ENCODE results near the gene ZNF366. TPM values are rescaled to one million over a fixed set of nuclear protein-coding genes. Genes with fewer than 3 reads are reported as not detected.

Gene ZNF366
- total and polyA plus RNA-seq, 2 of the 13 experiments (the other 11 are each of a cell fraction or from before 2014, with no cell fraction given) = not detected

DNA sequence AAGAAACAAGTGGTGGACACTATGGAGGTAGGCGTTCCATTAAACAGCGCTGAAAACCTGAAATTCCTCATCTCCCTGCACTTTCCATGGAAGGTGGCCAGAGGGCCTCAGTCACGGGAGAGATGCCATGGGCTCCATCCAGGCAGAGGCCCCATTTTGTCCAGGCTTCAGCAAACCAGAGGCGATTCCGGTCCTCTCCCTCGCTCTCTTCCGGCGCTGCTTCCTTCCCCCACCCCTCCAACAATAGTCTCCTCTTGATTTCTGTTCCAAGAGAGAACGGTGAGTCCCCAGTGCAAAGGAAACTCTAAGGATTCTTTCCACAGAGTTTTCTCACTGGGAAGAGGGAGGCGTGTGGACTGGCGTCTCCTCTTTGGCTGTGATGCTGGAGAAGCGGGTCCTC lies 7.5 kb downstream of the ZNF366 start:
- FAIRE-seq = no peak
- 62% methylated on average over 12 of the region's 12 CpGs for WGBS (ENCODE audit: low lambda C conversion rate)
- H2AFZ ChIP-seq (ENCODE audit: low read length) = no peak overlapping the region
- intact Hi-C loops (cut with micrococcal nuclease; ENCODE audit: unreplicated experiment) = no loop called here
- ChIA-PET CTCF (ENCODE audit: low intra/inter-chr PET ratio, low total read pairs) (no interaction called here), POLR2A (no interaction called here)
- in situ Hi-C loops (cut with HindIII; ENCODE audit: extremely low pct_ligation_motif_present, low pct_unique_long_range_greater_than_20kb) = no loop called here
- no peak for DNase-seq (ENCODE audit: low spot score)
- H3K36me3 ChIP-seq (replicated peaks in 1 of 2; ENCODE audit: control insufficient read depth in 1 of 2, insufficient read depth in 2 of 2, low read length in 2 of 2) = no peaks in the 10 kb centered on the region
- peaks cover 2 to 21% of the 10 kb centered on the region in 2 experiments for H3K27me3 ChIP-seq (ENCODE audit: control insufficient read depth in 1 of 2, insufficient read depth in 2 of 2, low read length in 2 of 2)
- H3K9ac ChIP-seq (ENCODE audit: insufficient read depth, low read depth, low read length) = no peak overlapping the region
- H3K79me2 ChIP-seq (ENCODE audit: insufficient read depth, low read length) = no peaks in the 10 kb centered on the region
- no peaks in the 10 kb centered on the region for H3K9me3 ChIP-seq (ENCODE audit: low read length)
- peak; percentile 48; the same call in 2 of the 3 replicates for ATAC-seq
- TF ChIP-seq RARG (CRISPR knock-in tag; IDR thresholded peaks at IDR 0.05; ENCODE audit: low read depth) = no peak
- TF ChIP-seq, protein P1, sequence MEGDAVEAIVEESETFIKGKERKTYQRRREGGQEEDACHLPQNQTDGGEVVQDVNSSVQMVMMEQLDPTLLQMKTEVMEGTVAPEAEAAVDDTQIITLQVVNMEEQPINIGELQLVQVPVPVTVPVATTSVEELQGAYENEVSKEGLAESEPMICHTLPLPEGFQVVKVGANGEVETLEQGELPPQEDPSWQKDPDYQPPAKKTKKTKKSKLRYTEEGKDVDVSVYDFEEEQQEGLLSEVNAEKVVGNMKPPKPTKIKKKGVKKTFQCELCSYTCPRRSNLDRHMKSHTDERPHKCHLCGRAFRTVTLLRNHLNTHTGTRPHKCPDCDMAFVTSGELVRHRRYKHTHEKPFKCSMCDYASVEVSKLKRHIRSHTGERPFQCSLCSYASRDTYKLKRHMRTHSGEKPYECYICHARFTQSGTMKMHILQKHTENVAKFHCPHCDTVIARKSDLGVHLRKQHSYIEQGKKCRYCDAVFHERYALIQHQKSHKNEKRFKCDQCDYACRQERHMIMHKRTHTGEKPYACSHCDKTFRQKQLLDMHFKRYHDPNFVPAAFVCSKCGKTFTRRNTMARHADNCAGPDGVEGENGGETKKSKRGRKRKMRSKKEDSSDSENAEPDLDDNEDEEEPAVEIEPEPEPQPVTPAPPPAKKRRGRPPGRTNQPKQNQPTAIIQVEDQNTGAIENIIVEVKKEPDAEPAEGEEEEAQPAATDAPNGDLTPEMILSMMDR (CRISPR knock-in tag; IDR thresholded peaks at IDR 0.05) = 0 out of 2 replicates have a peak, but pooled peaks have one; percentile 7
- no peak overlapping the region for H3K27ac ChIP-seq (ENCODE audit: extremely low read length, insufficient read depth, low read length)
- peaks cover 10% of the 10 kb centered on the region for H3K4me1 ChIP-seq (ENCODE audit: insufficient read depth, low read length)
- no peak overlapping the region for H3K4me3 ChIP-seq (replicated peaks in 1 of 3; ENCODE audit: insufficient read depth in 1 of 3, low read depth in 2 of 3, low read length in 3 of 3)
- no TSS peak for BruUV-seq (replicated peaks)
- H4K20me1 ChIP-seq (ENCODE audit: insufficient read depth, low read length) = no peaks in the 10 kb centered on the region
- H3K4me2 ChIP-seq (ENCODE audit: low read depth, low read length) = no peak overlapping the region

DNA sequence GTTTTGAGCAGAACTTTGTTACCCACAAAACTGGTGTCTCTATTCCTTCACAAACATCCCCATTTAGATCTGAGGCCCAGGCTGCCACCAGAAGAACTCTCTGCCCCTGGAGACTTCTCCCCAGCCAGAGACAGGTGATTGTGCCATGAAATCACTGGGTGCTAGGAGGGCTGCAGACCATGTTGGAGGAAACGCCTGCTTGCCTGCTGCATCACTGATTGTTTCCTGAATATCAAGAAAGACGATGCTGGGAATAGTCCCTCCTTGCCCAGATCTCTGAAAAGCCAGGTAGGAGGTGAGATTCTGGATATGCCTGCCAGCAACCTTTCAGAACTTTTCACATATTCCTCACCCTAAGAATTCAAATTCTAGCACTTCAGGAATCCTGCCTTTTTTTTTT lies 8.1 kb downstream of the ZNF366 start:
- Histone ChIP-seq H3K36me3 (replicated peaks in 1 of 2; ENCODE audit: control insufficient read depth in 1 of 2, insufficient read depth in 2 of 2, low read length in 2 of 2) (no peaks in the 10 kb centered on the region), H3K27ac (ENCODE audit: extremely low read length, insufficient read depth, low read length) (no peak overlapping the region), H3K9ac (ENCODE audit: insufficient read depth, low read depth, low read length) (no peak overlapping the region), H4K20me1 (ENCODE audit: insufficient read depth, low read length) (no peaks in the 10 kb centered on the region), H3K4me2 (ENCODE audit: low read depth, low read length) (no peak overlapping the region), H2AFZ (ENCODE audit: low read length) (no peak overlapping the region), H3K79me2 (ENCODE audit: insufficient read depth, low read length) (no peaks in the 10 kb centered on the region), H3K9me3 (ENCODE audit: low read length) (no peaks in the 10 kb centered on the region), H3K4me3 (replicated peaks in 1 of 3; ENCODE audit: insufficient read depth in 1 of 3, low read depth in 2 of 3, low read length in 3 of 3) (no peak overlapping the region), H3K4me1 (ENCODE audit: insufficient read depth, low read length) (peaks cover 10% of the 10 kb centered on the region), H3K27me3 (ENCODE audit: control insufficient read depth in 1 of 2, insufficient read depth in 2 of 2, low read length in 2 of 2) (peaks cover 2 to 20% of the 10 kb centered on the region in 2 experiments)
- ATAC-seq = no peak
- intact Hi-C loops (cut with micrococcal nuclease; ENCODE audit: unreplicated experiment) (no loop called here), in situ Hi-C loops (cut with HindIII; ENCODE audit: extremely low pct_ligation_motif_present, low pct_unique_long_range_greater_than_20kb) (no loop called here)
- WGBS (ENCODE audit: low lambda C conversion rate) = 0% methylated on average over 2 of the region's 2 CpGs
- CTCF ChIA-PET (ENCODE audit: low intra/inter-chr PET ratio, low total read pairs) = no interaction called here
- no peak for FAIRE-seq
- POLR2A ChIA-PET = no interaction called here
- DNase-seq (ENCODE audit: low spot score) = no peak
- no TSS peak for BruUV-seq (replicated peaks)
- TF ChIP-seq MIXL1 (CRISPR knock-in tag; IDR thresholded peaks at IDR 0.05) (no peak), ZNF7 (CRISPR knock-in tag; IDR thresholded peaks at IDR 0.05) (no peak), MEF2D (CRISPR knock-in tag; IDR thresholded peaks at IDR 0.05) (no peak)
- TF ChIP-seq, protein P2, sequence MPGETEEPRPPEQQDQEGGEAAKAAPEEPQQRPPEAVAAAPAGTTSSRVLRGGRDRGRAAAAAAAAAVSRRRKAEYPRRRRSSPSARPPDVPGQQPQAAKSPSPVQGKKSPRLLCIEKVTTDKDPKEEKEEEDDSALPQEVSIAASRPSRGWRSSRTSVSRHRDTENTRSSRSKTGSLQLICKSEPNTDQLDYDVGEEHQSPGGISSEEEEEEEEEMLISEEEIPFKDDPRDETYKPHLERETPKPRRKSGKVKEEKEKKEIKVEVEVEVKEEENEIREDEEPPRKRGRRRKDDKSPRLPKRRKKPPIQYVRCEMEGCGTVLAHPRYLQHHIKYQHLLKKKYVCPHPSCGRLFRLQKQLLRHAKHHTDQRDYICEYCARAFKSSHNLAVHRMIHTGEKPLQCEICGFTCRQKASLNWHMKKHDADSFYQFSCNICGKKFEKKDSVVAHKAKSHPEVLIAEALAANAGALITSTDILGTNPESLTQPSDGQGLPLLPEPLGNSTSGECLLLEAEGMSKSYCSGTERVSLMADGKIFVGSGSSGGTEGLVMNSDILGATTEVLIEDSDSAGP (CRISPR knock-in tag; IDR thresholded peaks at IDR 0.05; ENCODE audit: borderline replicate concordance) = no peak
- TF ChIP-seq, protein P3, sequence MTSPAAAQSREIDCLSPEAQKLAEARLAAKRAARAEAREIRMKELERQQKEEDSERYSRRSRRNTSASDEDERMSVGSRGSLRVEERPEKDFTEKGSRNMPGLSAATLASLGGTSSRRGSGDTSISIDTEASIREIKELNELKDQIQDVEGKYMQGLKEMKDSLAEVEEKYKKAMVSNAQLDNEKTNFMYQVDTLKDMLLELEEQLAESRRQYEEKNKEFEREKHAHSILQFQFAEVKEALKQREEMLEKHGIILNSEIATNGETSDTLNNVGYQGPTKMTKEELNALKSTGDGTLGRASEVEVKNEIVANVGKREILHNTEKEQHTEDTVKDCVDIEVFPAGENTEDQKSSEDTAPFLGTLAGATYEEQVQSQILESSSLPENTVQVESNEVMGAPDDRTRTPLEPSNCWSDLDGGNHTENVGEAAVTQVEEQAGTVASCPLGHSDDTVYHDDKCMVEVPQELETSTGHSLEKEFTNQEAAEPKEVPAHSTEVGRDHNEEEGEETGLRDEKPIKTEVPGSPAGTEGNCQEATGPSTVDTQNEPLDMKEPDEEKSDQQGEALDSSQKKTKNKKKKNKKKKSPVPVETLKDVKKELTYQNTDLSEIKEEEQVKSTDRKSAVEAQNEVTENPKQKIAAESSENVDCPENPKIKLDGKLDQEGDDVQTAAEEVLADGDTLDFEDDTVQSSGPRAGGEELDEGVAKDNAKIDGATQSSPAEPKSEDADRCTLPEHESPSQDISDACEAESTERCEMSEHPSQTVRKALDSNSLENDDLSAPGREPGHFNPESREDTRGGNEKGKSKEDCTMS (CRISPR knock-in tag; conservative IDR thresholded peaks at IDR 0.05) = no peak

Measured in HepG2 (cell line).